Measurements from ENCODE around the gene ERC2. TPM values are rescaled to one million over a fixed set of nuclear protein-coding genes. Genes with fewer than 3 reads are reported as not detected.

Gene ERC2
- total RNA-seq, 2 donors from 2014 or later = 0.21 to 0.30 TPM

- DNase-seq = no peak
- no peak for TF ChIP-seq CTCF (IDR thresholded peaks at IDR 0.05)
- Histone ChIP-seq H3K36me3 (no peaks in the 10 kb centered on the region), H3K4me1 (no peaks in the 10 kb centered on the region), H3K9ac (ENCODE audit: low read depth in 2 of 2, low read length in 2 of 2) (no peak overlapping the region), H3K9me3 (no peaks in the 10 kb centered on the region), H3K4me3 (no peak overlapping the region), H3K27me3 (no peaks in the 10 kb centered on the region), H3K27ac (no peak overlapping the region)
- intact Hi-C loops (cut with DNase I) = no loop called here
These were observed 1008.4 kb downstream of the ERC2 start for GRCh38 chr3:55459838-55460237.

Small RNA genes lying within 50 kb of the gene (microRNA-seq; reads per million reads assigned to microRNA genes)
- gene MIR3938 = not detected

Other genes with a start within 250 kb of the ERC2 start
- gene CCDC66, start 88.7 kb upstream of the ERC2 start, total RNA-seq = 10 to 100 TPM; 13.9 to 15.3 TPM
- gene TASOR, start 214.8 kb upstream of the ERC2 start, total RNA-seq = 10 to 100 TPM; 38.7 to 47.9 TPM